Measurements from ENCODE around the gene ITPRIP. TPM values are rescaled to one million over a fixed set of nuclear protein-coding genes. Genes with fewer than 3 reads are reported as not detected.

The ITPRIP gene
- total RNA-seq, 1 experiment from 2014 or later = 12.0 TPM

GRCh38 chr10:104349623-104350126, 11.4 kb upstream of the ITPRIP start:
- Histone ChIP-seq H3K79me2 (ENCODE audit: insufficient read depth, low read length) (no peaks in the 10 kb centered on the region), H3K27ac (ENCODE audit: low read depth, low read length) (no peak overlapping the region), H3K4me2 (ENCODE audit: low read length) (peak overlapping the region; percentile 56), H3K4me1 (ENCODE audit: control insufficient read depth in 1 of 2, insufficient read depth in 2 of 2, low read length in 2 of 2) (peaks cover 7 to 33% of the 10 kb centered on the region in 2 experiments; a peak in 3 of 4 replicates), H4K20me1 (ENCODE audit: insufficient read depth) (no peaks in the 10 kb centered on the region), H3K27me3 (ENCODE audit: insufficient read depth, low read length) (no peaks in the 10 kb centered on the region; the same call in 1 of the 2 replicates), H3K4me3 (replicated peaks in 1 of 2; ENCODE audit: low read depth in 1 of 2, low read length in 2 of 2) (peak overlapping the region in 1 of 2 experiments; percentile 10; a peak in 1 of 4 replicates), H3K9ac (ENCODE audit: low read length) (0 out of 2 replicates have a peak overlapping the region, but pooled peaks have one; percentile 12), H3K36me3 (ENCODE audit: control insufficient read depth in 1 of 2, insufficient read depth in 2 of 2, low read length in 2 of 2) (no peaks in the 10 kb centered on the region), H3K9me3 (ENCODE audit: control insufficient read depth in 1 of 2, insufficient read depth in 1 of 2, low read depth in 1 of 2, low read length in 2 of 2) (no peaks in the 10 kb centered on the region), H2AFZ (ENCODE audit: low read depth, low read length, poor library complexity, severe bottlenecking) (peak overlapping the region; percentile 95), H3K9me2 (ENCODE audit: insufficient read depth) (no peaks in the 10 kb centered on the region)
- no peak for TF ChIP-seq ELF1 (IDR thresholded peaks at IDR 0.05; ENCODE audit: borderline replicate concordance, low read depth)
- 0 out of 2 replicates have a peak, but pooled peaks have one; percentile 3 for TF ChIP-seq RAD21 (IDR thresholded peaks at IDR 0.05; ENCODE audit: low read depth)
- no peak for TF ChIP-seq SRF (IDR thresholded peaks at IDR 0.05; ENCODE audit: low read depth)
- 0 out of 2 replicates have a peak, but pooled peaks have one; percentile 27 for TF ChIP-seq CBX3 (IDR thresholded peaks at IDR 0.05; ENCODE audit: low read depth)
- TF ChIP-seq, protein P1, sequence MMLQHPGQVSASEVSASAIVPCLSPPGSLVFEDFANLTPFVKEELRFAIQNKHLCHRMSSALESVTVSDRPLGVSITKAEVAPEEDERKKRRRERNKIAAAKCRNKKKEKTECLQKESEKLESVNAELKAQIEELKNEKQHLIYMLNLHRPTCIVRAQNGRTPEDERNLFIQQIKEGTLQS (IDR thresholded peaks at IDR 0.05) = peak; percentile 88; the same call in 1 of the 2 replicates
- TF ChIP-seq JUND (IDR thresholded peaks at IDR 0.05) = peak; percentile 51
- TF ChIP-seq POLR2AphosphoS5 (IDR thresholded peaks at IDR 0.05; ENCODE audit: low read depth, low read length) = peak; percentile 30; the same call in 1 of the 2 replicates
- TF ChIP-seq SIN3A (IDR thresholded peaks at IDR 0.05; ENCODE audit: low read depth) = 0 out of 2 replicates have a peak, but pooled peaks have one; percentile 28
- TF ChIP-seq REST (IDR thresholded peaks at IDR 0.05; ENCODE audit: low read depth) = no peak
- TF ChIP-seq CEBPB (IDR thresholded peaks at IDR 0.05; ENCODE audit: low read depth) = peak; percentile 96
- TF ChIP-seq EGR1 (IDR thresholded peaks at IDR 0.05; ENCODE audit: low read depth) = no peak
- peak; percentile 41; the same call in 1 of the 2 replicates for TF ChIP-seq FOSL1 (IDR thresholded peaks at IDR 0.05; ENCODE audit: low read depth)
- no TSS peak for BruUV-seq (replicated peaks)
- ChIA-PET RAD21 (ENCODE audit: low non-redundant PET in 1 of 2, low total read pairs in 2 of 2, uncharacterized antibody in 2 of 2, unreplicated experiment in 2 of 2) (no interaction called here), POLR2A (interaction anchor here (1.3 to 1.9 kb wide), 3 partner anchors 11 to 75 kb away, joined by 3 to 5 read pairs (median 4); partner anchors contain the start of gene ITPRIP), CTCF (interaction anchor here (0.7 to 6.5 kb wide), 6 partner anchors 20 to 75 kb away, joined by 3 to 106 read pairs (median 18); no protein-coding TSS in a partner anchor)
- DNase-seq (ENCODE audit: low read depth, low spot score) = no peak
- intact Hi-C loops (cut with micrococcal nuclease) = loop anchor here (1.0 to 5.0 kb wide), 6 partner anchors 44 to 462 kb away; partner anchors contain the start of gene SFR1
- no peak for ATAC-seq

Data from HCT116 (cell line).